Natural killer cell (primary cell): ENCODE data around the gene TP53BP1. TPM values are rescaled to one million over a fixed set of nuclear protein-coding genes. Genes with fewer than 3 reads are reported as not detected.

ENCODE experiments used
- ATAC-seq, 3 donors: fragments of 150-1000 bp in 2 of 3; fragments of 200-7000 bp in 1 of 3; cut with Tn5 transposase; 1 replicate in 1 of 3; 2 replicates in 2 of 3; pipeline ENCODE4 v1.10.0; 2021; ENCODE audit warnings: mild to moderate bottlenecking in 2 of 3, moderate library complexity in 2 of 3
- DNase-seq, 2 donors: peaks; one replicate each; pipeline versions ENCODE4 v3.0.0 to v3.0.0-alpha.2; 2013 to 2021; ENCODE audit warnings: mixed read lengths in 1 of 2
- H3K27ac ChIP-seq: one replicate; pipeline ENCODE4 v1.5.1; 2013; ENCODE audit warnings: mild to moderate bottlenecking, low read length
- H3K27me3 ChIP-seq: one replicate; pipeline ENCODE4 v1.6.1; 2013; ENCODE audit warnings: low read length; ENCODE audit not compliant: control insufficient read depth, insufficient read depth
- H3K36me3 ChIP-seq: one replicate; pipeline ENCODE4 v1.6.1; 2013; ENCODE audit warnings: low read length; ENCODE audit not compliant: control insufficient read depth, insufficient read depth
- H3K4me1 ChIP-seq: one replicate; pipeline ENCODE4 v1.6.1; 2013; ENCODE audit warnings: low read length; ENCODE audit not compliant: control insufficient read depth, insufficient read depth
- H3K4me3 ChIP-seq: one replicate; pipeline ENCODE4 v1.5.1; 2013; ENCODE audit warnings: low read length
- H3K9me3 ChIP-seq: one replicate; pipeline ENCODE4 v1.6.1; 2013; ENCODE audit warnings: low read length; ENCODE audit not compliant: control insufficient read depth, insufficient read depth
- H3K27ac Mint-ChIP-seq, 2 donors: one replicate each; pipeline ENCODE4 v1.8.0; 2022; ENCODE audit warnings: mild to moderate bottlenecking in 2 of 2, mixed read lengths in 2 of 2, moderate library complexity in 1 of 2
- H3K27me3 Mint-ChIP-seq, 2 donors: one replicate each; pipeline ENCODE4 v1.8.0; 2022; ENCODE audit warnings: low read depth in 2 of 2, mixed read lengths in 2 of 2
- H3K36me3 Mint-ChIP-seq: one replicate; pipeline ENCODE4 v1.8.0; 2022; ENCODE audit warnings: mixed read lengths
- H3K4me1 Mint-ChIP-seq, 2 donors: one replicate each; pipeline ENCODE4 v1.8.0; 2022; ENCODE audit warnings: mixed read lengths in 2 of 2
- H3K4me3 Mint-ChIP-seq: one replicate; pipeline ENCODE4 v1.8.0; 2022; ENCODE audit warnings: mild to moderate bottlenecking, moderate library complexity, mixed read lengths
- H3K9me3 Mint-ChIP-seq, 2 donors: one replicate each; pipeline ENCODE4 v1.8.0; 2022; ENCODE audit warnings: mixed read lengths in 2 of 2
- WGBS: methylation state at CpG from one replicate; pipeline ENCODE4 v1.1.7; 2013; ENCODE audit warnings: missing lambda C conversion rate; ENCODE audit not compliant: insufficient coverage; 5-methylcytosine and 5-hydroxymethylcytosine counted together
- intact Hi-C: fragments of 100-400 bp; cut with micrococcal nuclease; formaldehyde crosslinking; loops from one replicate; pipeline ENCODE4 v1.14.2; 2022
- total RNA-seq, 4 donors: library from RNA; stranded (reverse); fragments of 120-200 nt in 1 of 4; gene quantifications; one replicate each; pipeline versions ENCODE4 v1.2.3 to v1.2.4, GENCODE V29; 2013 to 2022
- TF ChIP-seq, protein P1 (sequence below): fragments of 200-600 bp; IDR thresholded peaks from one replicate; pipeline ENCODE4 v1.8.0; 2022; ENCODE audit warnings: antibody characterized with exemption

Gene TP53BP1
- total RNA-seq, 3 donors from 2014 or later (not counting 1 experiment from before 2014, with no cell fraction given), result 27.9 to 32.9 (median 31.5) TPM

DNA sequence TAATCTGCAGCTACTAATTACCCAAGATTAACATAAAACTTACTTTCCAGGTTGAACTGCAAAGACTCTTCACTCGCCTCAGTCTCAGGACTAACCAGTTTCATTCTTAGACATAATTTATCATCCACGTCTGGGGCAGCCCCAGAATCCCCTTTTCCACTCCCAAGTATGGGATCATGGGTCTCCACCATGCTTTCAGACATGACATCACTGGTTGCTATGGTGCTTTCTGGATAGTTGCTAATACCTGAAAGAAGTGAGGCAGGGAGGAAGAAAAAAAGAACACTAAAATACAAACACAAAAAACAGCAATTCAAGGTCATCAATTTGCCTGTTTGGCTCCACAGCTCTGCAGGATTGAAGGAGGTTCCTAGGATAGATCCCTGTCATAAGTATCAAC is 46.6 kb downstream of the TP53BP1 start:
- H3K4me3 ChIP-seq, result no peak overlapping the region
- peaks cover 4% of the 10 kb centered on the region for H3K36me3 Mint-ChIP-seq
- H3K27ac Mint-ChIP-seq, result no peak overlapping the region
- no peaks in the 10 kb centered on the region for H3K9me3 Mint-ChIP-seq
- H3K4me3 Mint-ChIP-seq, result no peak overlapping the region
- intact Hi-C loops, result no loop called here
- ATAC-seq (no peak), DNase-seq (no peak)
- no peaks in the 10 kb centered on the region for H3K9me3 ChIP-seq
- no peaks in the 10 kb centered on the region for H3K27me3 Mint-ChIP-seq
- H3K27me3 ChIP-seq, result no peaks in the 10 kb centered on the region
- WGBS, result 82% methylated on average over 2 of the region's 2 CpGs
- H3K4me1 Mint-ChIP-seq, result no peaks in the 10 kb centered on the region
- H3K27ac ChIP-seq, result no peak overlapping the region
- no peaks in the 10 kb centered on the region for H3K4me1 ChIP-seq
- TF ChIP-seq, protein P1, sequence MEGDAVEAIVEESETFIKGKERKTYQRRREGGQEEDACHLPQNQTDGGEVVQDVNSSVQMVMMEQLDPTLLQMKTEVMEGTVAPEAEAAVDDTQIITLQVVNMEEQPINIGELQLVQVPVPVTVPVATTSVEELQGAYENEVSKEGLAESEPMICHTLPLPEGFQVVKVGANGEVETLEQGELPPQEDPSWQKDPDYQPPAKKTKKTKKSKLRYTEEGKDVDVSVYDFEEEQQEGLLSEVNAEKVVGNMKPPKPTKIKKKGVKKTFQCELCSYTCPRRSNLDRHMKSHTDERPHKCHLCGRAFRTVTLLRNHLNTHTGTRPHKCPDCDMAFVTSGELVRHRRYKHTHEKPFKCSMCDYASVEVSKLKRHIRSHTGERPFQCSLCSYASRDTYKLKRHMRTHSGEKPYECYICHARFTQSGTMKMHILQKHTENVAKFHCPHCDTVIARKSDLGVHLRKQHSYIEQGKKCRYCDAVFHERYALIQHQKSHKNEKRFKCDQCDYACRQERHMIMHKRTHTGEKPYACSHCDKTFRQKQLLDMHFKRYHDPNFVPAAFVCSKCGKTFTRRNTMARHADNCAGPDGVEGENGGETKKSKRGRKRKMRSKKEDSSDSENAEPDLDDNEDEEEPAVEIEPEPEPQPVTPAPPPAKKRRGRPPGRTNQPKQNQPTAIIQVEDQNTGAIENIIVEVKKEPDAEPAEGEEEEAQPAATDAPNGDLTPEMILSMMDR, result no peak
- H3K36me3 ChIP-seq, result peaks cover 8% of the 10 kb centered on the region

DNA sequence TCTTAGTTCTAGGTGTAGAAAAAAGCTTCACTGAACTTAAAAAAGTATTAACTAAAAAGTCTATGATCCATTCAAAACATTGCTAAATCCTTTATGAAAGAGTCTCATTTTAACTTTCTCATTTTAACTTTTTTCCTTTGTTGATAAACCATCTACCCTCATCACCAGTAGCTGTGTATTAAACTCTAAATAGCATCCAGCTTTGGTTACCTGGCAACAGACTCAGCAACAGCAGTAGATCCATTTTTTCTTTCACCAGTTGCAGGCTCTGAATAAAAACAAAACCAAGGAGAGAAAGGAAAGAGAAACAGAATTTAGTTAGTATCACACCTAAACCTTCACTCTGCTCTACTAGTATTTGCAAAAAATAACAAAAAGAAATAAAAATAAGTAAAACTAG is 51.6 kb downstream of the TP53BP1 start:
- H3K4me3 ChIP-seq, result no peak overlapping the region
- no peaks in the 10 kb centered on the region for H3K9me3 ChIP-seq
- intact Hi-C loops, result no loop called here
- Mint-ChIP-seq H3K9me3 (no peaks in the 10 kb centered on the region), H3K4me3 (no peak overlapping the region), H3K36me3 (peaks cover 4% of the 10 kb centered on the region), H3K27me3 (no peaks in the 10 kb centered on the region), H3K4me1 (no peaks in the 10 kb centered on the region), H3K27ac (peak overlapping the region; percentile 49 to 64)
- peak in 1 of 3 donors; percentile 32 for ATAC-seq
- no peaks in the 10 kb centered on the region for H3K27me3 ChIP-seq
- H3K4me1 ChIP-seq, result no peaks in the 10 kb centered on the region
- no peak overlapping the region for H3K27ac ChIP-seq
- peaks cover 16% of the 10 kb centered on the region for H3K36me3 ChIP-seq
- TF ChIP-seq, protein P1, result no peak
- no peak for DNase-seq

DNA sequence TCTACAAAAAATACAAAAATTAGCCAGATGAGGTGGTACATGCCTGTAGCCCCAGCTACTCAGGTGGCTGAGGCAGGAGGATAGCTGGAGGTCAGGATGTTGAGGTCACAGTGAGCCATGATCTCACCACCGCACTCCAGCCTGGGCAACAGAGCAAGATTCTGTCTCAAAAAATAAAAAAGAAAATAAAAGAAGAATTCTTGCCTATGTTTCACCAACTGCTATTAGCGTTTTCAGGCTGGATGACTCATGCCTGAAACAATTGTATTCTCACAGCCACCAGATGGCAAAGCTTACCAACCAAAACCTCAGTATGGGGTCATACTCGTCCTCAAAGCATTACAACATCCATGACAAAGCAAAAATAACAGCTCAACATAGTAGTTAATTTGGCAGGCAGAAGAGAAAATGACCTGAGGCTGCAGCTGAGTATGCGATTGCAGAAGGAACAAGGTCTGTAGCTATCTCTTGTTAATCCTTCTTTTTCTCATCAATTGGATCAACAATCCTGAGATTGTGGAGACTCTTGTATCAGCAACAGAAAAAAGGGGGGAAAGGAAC is 52.2 kb downstream of the TP53BP1 start:
- peak in 1 of 2 donors; percentile 51 for DNase-seq
- Mint-ChIP-seq H3K4me1 (no peaks in the 10 kb centered on the region), H3K27me3 (no peaks in the 10 kb centered on the region), H3K4me3 (no peak overlapping the region), H3K9me3 (no peaks in the 10 kb centered on the region), H3K27ac (peak overlapping the region; percentile 49 to 64), H3K36me3 (peaks cover 4% of the 10 kb centered on the region)
- H3K27ac ChIP-seq, result no peak overlapping the region
- intact Hi-C loops, result no loop called here
- no peaks in the 10 kb centered on the region for H3K9me3 ChIP-seq
- H3K36me3 ChIP-seq, result peaks cover 16% of the 10 kb centered on the region
- peak; percentile 70 to 86 (median 81) for ATAC-seq
- WGBS, result 45% methylated on average over 4 of the region's 4 CpGs
- no peak overlapping the region for H3K4me3 ChIP-seq
- H3K27me3 ChIP-seq, result no peaks in the 10 kb centered on the region
- no peaks in the 10 kb centered on the region for H3K4me1 ChIP-seq
- TF ChIP-seq, protein P1, result no peak

DNA sequence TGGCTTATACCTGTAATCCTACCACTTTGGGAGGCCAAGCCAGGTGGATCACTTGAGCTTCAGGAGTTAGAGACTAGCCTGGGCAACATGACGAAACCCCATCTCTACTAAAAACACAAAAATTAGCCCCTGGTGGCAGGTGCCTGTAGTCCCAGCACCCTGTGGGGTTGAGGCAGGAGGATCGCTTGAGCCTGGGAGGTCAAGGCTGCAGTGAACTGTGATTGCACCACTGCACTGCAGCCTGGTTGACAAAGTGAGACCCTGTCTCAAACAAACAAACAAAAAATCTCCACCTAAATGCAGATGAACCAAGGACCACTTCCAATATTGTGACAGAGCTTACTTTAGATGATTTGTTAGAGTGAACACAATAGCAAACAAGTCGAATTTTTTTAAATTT is 53.7 kb downstream of the TP53BP1 start:
- Mint-ChIP-seq H3K4me3 (no peak overlapping the region), H3K36me3 (no peaks in the 10 kb centered on the region), H3K4me1 (no peaks in the 10 kb centered on the region), H3K9me3 (no peaks in the 10 kb centered on the region), H3K27me3 (no peaks in the 10 kb centered on the region), H3K27ac (no peak overlapping the region)
- H3K4me3 ChIP-seq, result no peak overlapping the region
- intact Hi-C loops, result no loop called here
- WGBS, result 100% methylated on average over 1 of the region's 3 CpGs
- DNase-seq, result no peak
- peaks cover 12% of the 10 kb centered on the region for H3K36me3 ChIP-seq
- H3K4me1 ChIP-seq, result no peaks in the 10 kb centered on the region
- no peak overlapping the region for H3K27ac ChIP-seq
- ATAC-seq, result no peak
- TF ChIP-seq, protein P1, result no peak
- no peaks in the 10 kb centered on the region for H3K27me3 ChIP-seq
- no peaks in the 10 kb centered on the region for H3K9me3 ChIP-seq
